Peyer's patch (tissue), 4 donors: Measurements from ENCODE around the gene CPT1B.
A peak's percentile ranks its signal among the peaks of the same experiment; 100 is the strongest.

Source experiments
- CTCF ChIP-seq, 6 experiments: fragments of 450-650 bp in 4 of 6; fragments of 200-600 bp in 2 of 6; sonication (generic) in 1 of 6; IDR thresholded peaks; one replicate each; pipeline ENCODE4 v1.5.1; 2017 to 2019; ENCODE audit warnings: antibody characterized with exemption in 6 of 6, mild to moderate bottlenecking in 3 of 6, moderate library complexity in 1 of 6
- POLR2A ChIP-seq, 2 donors: fragments of 450-650 bp; IDR thresholded peaks; one replicate each; pipeline ENCODE4 v1.5.1; 2017; ENCODE audit warnings: antibody characterized with exemption in 2 of 2, mild to moderate bottlenecking in 2 of 2, moderate library complexity in 2 of 2

- TF ChIP-seq POLR2A (IDR thresholded peaks at IDR 0.05) (peak; percentile 22 to 75), CTCF (IDR thresholded peaks at IDR 0.05) (peak in 3 of 6 experiments; percentile 31 to 44 (median 39))
These were observed 44.6 kb upstream of the CPT1B start for GRCh38 chr22:50622723-50623327.
